HepG2 (cell line): ENCODE results near the gene APBB2. TPM values are rescaled to one million over a fixed set of nuclear protein-coding genes. Genes with fewer than 3 reads are reported as not detected.

Source experiments
- ATAC-seq: fragments of 200-7000 bp; cut with Tn5 transposase; 3 replicates; pipeline ENCODE4 v1.9.1; 2020; ENCODE audit warnings: mild to moderate bottlenecking, moderate library complexity
- BruUV-seq: library from RNA; stranded (reverse); fragments of 400-500 nt; replicated peaks from 2 replicates; lab custom pipeline; 2021; lab: Mats Ljungman, UMichigan
- CTCF ChIA-PET: fragments of 300-600 bp; formaldehyde crosslinking; extraction: SDS; loops from one replicate; lab custom pipeline; 2021; ENCODE audit warnings: low total read pairs, inconsistent platforms, low intra/inter-chr PET ratio; lab: Yijun Ruan, JAX
- POLR2A ChIA-PET: fragments of 350-600 bp; sonication (Branson Sonifier 250); formaldehyde crosslinking; loops from one replicate; lab custom pipeline; 2020; ENCODE audit warnings: antibody characterized with exemption, inconsistent platforms; lab: Yijun Ruan, JAX
- DNase-seq: peaks from one replicate; pipeline ENCODE4 v3.0.0-alpha.2; 2015; ENCODE audit warnings: low spot score
- FAIRE-seq: peaks from 3 replicates; lab custom pipeline; 2011; peaks lifted over from hg19 to GRCh38; lab: Jason Lieb, UNC
- H2AFZ ChIP-seq: one replicate; pipeline ENCODE4 v1.6.1; 2011; ENCODE audit warnings: low read length, inconsistent platforms
- H3K27ac ChIP-seq: fragments of 300-600 bp; 3 replicates; pipeline ENCODE4 v1.8.0; 2011; ENCODE audit warnings: mixed run types, mild to moderate bottlenecking, mixed read lengths, low read length, inconsistent platforms; ENCODE audit not compliant: insufficient read depth; ENCODE audit errors: extremely low read length
- H3K27me3 ChIP-seq, 2 experiments: fragments of 200-600 bp in 1 of 2; 2 replicates in 1 of 2; 3 replicates in 1 of 2; pipeline versions ENCODE4 v1.6.0 to v1.8.0; 2011; ENCODE audit warnings: low read length in 2 of 2, mild to moderate bottlenecking in 2 of 2, moderate library complexity in 2 of 2, inconsistent platforms in 1 of 2; ENCODE audit not compliant: insufficient read depth in 2 of 2, control insufficient read depth in 1 of 2
- H3K36me3 ChIP-seq, 2 experiments: fragments of 200-600 bp in 1 of 2; replicated peaks in 1 of 2; 2 replicates in 1 of 2; 3 replicates in 1 of 2; pipeline versions ENCODE4 v1.5.1 to v1.8.0; 2011; ENCODE audit warnings: low read length in 2 of 2, inconsistent platforms in 1 of 2; ENCODE audit not compliant: insufficient read depth in 2 of 2, control insufficient read depth in 1 of 2
- H3K4me1 ChIP-seq: 2 replicates; pipeline ENCODE4 v1.5.1; 2012; ENCODE audit warnings: low read length, inconsistent platforms; ENCODE audit not compliant: insufficient read depth
- H3K4me2 ChIP-seq: 2 replicates; pipeline ENCODE4 v1.6.0; 2011; ENCODE audit warnings: low read depth, low read length, inconsistent platforms
- H3K4me3 ChIP-seq, 3 experiments: fragments of 200-600 bp in 1 of 3; sonication (generic), shearing (Covaris generic) in 1 of 3; replicated peaks in 1 of 3; 2 replicates each; pipeline ENCODE4 v1.5.1; 2011 to 2016; ENCODE audit warnings: low read length in 3 of 3, inconsistent platforms in 2 of 3, low read depth in 2 of 3, mild to moderate bottlenecking in 2 of 3, control low read depth in 1 of 3, mixed read lengths in 1 of 3; ENCODE audit not compliant: insufficient read depth in 1 of 3
- H3K79me2 ChIP-seq: one replicate; pipeline ENCODE4 v1.6.1; 2011; ENCODE audit warnings: low read length, inconsistent platforms; ENCODE audit not compliant: insufficient read depth
- H3K9ac ChIP-seq: 2 replicates; pipeline ENCODE4 v1.6.0; 2011; ENCODE audit warnings: mild to moderate bottlenecking, low read depth, low read length, inconsistent platforms; ENCODE audit not compliant: insufficient read depth
- H3K9me3 ChIP-seq: 2 replicates; pipeline ENCODE4 v1.5.1; 2012; ENCODE audit warnings: mild to moderate bottlenecking, low read length
- H4K20me1 ChIP-seq: 2 replicates; pipeline ENCODE4 v1.6.0; 2011; ENCODE audit warnings: inconsistent platforms, mild to moderate bottlenecking, low read length, moderate library complexity; ENCODE audit not compliant: insufficient read depth
- GATAD2A ChIP-seq: IDR thresholded peaks from 2 replicates; pipeline ENCODE4 v1.6.1; 2016
- GLI4 ChIP-seq: sonication (generic); formaldehyde crosslinking; IDR thresholded peaks from 2 replicates; pipeline ENCODE4 v1.5.1; 2020; ENCODE audit warnings: missing genetic modification reagents, mild to moderate bottlenecking, moderate library complexity, borderline replicate concordance
- PRDM15 ChIP-seq: sonication (generic); formaldehyde crosslinking; IDR thresholded peaks from 2 replicates; pipeline ENCODE4 v1.4.0; 2020; ENCODE audit warnings: missing genetic modification reagents
- SRSF4 ChIP-seq: fragments of 200-400 bp; formaldehyde crosslinking; IDR thresholded peaks from one replicate; pipeline ENCODE4 v1.6.1; 2018; ENCODE audit warnings: mild to moderate bottlenecking, low read depth, low read length, moderate library complexity; ENCODE audit not compliant: poor library complexity, severe bottlenecking
- THAP11 ChIP-seq: IDR thresholded peaks from 2 replicates; pipeline ENCODE4 v1.6.1; 2016; ENCODE audit warnings: missing biosample characterization, missing genetic modification reagents
- YEATS2 ChIP-seq: sonication (generic); formaldehyde crosslinking; IDR thresholded peaks from 2 replicates; pipeline ENCODE4 v1.4.0; 2020; ENCODE audit warnings: missing genetic modification reagents, borderline replicate concordance
- ZNF503 ChIP-seq: sonication (generic); formaldehyde crosslinking; IDR thresholded peaks from 2 replicates; pipeline ENCODE4 v1.4.0; 2020; ENCODE audit warnings: missing genetic modification reagents
- ZNF629 ChIP-seq: sonication (generic); formaldehyde crosslinking; conservative IDR thresholded peaks from 2 replicates; pipeline ENCODE4 v1.5.0; 2020; ENCODE audit warnings: missing genetic modification reagents
- ZNF724P ChIP-seq: sonication (generic); formaldehyde crosslinking; IDR thresholded peaks from 2 replicates; pipeline ENCODE4 v1.8.0; 2022; ENCODE audit warnings: missing genetic modification reagents, borderline replicate concordance
- WGBS: methylation state at CpG from one replicate; pipeline ENCODE4 v1.1.6; 2017; ENCODE audit warnings: low lambda C conversion rate; 5-methylcytosine and 5-hydroxymethylcytosine counted together
- in situ Hi-C: cut with HindIII; loops from 2 replicates; pipeline ENCODE4 v1.10.0; 2017; ENCODE audit warnings: low pct_unique_long_range_greater_than_20kb; ENCODE audit not compliant: extremely low pct_ligation_motif_present
- intact Hi-C: fragments of 100-400 bp; cut with micrococcal nuclease; formaldehyde crosslinking; loops from one replicate; pipeline ENCODE4 v1.10.0; 2022; ENCODE audit not compliant: unreplicated experiment
- polyA plus RNA-seq, 8 experiments: library from polyadenylated mRNA; depleted of rRNA in 3 of 8; stranded (reverse) in 7 of 8; unstranded in 1 of 8; fragments of >200 nt; fragmentation: Illumina TruSeq in 4 of 8; extraction: Trizol in 4 of 8; gene quantifications; 2 replicates each; pipeline versions ENCODE4 v1.2.1 to v1.2.3, GENCODE V29; 2011 to 2016; ENCODE audit warnings: low read depth in 4 of 8, missing spikeins in 1 of 8, mixed read lengths in 1 of 8; ENCODE audit not compliant: insufficient read depth in 1 of 8
- total RNA-seq, 5 experiments: library from RNA; depleted of rRNA; stranded (reverse); fragments of >200 nt; fragmentation: Illumina TruSeq; extraction: Trizol; gene quantifications; 2 replicates each; pipeline ENCODE4 v1.2.3, GENCODE V29; 2016; ENCODE audit warnings: low read depth in 1 of 5
- TF ChIP-seq, protein P1 (sequence below): sonication (generic); formaldehyde crosslinking; IDR thresholded peaks from 2 replicates; pipeline ENCODE4 v1.8.0; 2022; ENCODE audit warnings: mild to moderate bottlenecking, missing genetic modification reagents; ENCODE audit not compliant: insufficient replicate concordance
- TF ChIP-seq, protein P2 (sequence below): sonication (generic); formaldehyde crosslinking; IDR thresholded peaks from 2 replicates; pipeline ENCODE4 v1.5.1; 2020; ENCODE audit warnings: mild to moderate bottlenecking, missing genetic modification reagents, moderate library complexity
- TF ChIP-seq, protein P3 (sequence below): sonication (generic); formaldehyde crosslinking; IDR thresholded peaks from 2 replicates; pipeline ENCODE4 v1.5.0; 2020; ENCODE audit warnings: mild to moderate bottlenecking, missing genetic modification reagents

Gene APBB2
- total and polyA plus RNA-seq, 2 of the 13 experiments (the other 11 are each of a cell fraction or from before 2014, with no cell fraction given) = 11.7 to 17.0 TPM

- 83% methylated on average over 7 of the region's 12 CpGs for WGBS
- intact Hi-C loops (loop anchor here (1.0 kb wide), 1 partner anchor 17 kb away; no protein-coding TSS in a partner anchor), in situ Hi-C loops (no loop called here)
- Histone ChIP-seq H2AFZ (no peak overlapping the region), H3K27ac (no peak overlapping the region), H3K9me3 (no peaks in the 10 kb centered on the region), H3K4me3 (no peak overlapping the region), H3K79me2 (no peaks in the 10 kb centered on the region), H3K27me3 (no peaks in the 10 kb centered on the region), H3K36me3 (no peaks in the 10 kb centered on the region; a peak in 1 of 5 replicates), H3K9ac (no peak overlapping the region), H3K4me2 (no peak overlapping the region), H3K4me1 (no peaks in the 10 kb centered on the region), H4K20me1 (no peaks in the 10 kb centered on the region)
- DNase-seq (peak; percentile 59), FAIRE-seq (peak; percentile 80), ATAC-seq (peak; percentile 98)
- ChIA-PET POLR2A (no interaction called here), CTCF (interaction anchor here (1.1 kb wide), 1 partner anchor 15 kb away, joined by 3 read pairs; no protein-coding TSS in a partner anchor)
- BruUV-seq = no TSS peak
- no peak for TF ChIP-seq THAP11 (CRISPR knock-in tag)
- no peak for TF ChIP-seq GLI4 (CRISPR knock-in tag)
- no peak for TF ChIP-seq ZNF629 (CRISPR knock-in tag)
- TF ChIP-seq, protein P1, sequence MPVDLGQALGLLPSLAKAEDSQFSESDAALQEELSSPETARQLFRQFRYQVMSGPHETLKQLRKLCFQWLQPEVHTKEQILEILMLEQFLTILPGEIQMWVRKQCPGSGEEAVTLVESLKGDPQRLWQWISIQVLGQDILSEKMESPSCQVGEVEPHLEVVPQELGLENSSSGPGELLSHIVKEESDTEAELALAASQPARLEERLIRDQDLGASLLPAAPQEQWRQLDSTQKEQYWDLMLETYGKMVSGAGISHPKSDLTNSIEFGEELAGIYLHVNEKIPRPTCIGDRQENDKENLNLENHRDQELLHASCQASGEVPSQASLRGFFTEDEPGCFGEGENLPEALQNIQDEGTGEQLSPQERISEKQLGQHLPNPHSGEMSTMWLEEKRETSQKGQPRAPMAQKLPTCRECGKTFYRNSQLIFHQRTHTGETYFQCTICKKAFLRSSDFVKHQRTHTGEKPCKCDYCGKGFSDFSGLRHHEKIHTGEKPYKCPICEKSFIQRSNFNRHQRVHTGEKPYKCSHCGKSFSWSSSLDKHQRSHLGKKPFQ = no peak
- TF ChIP-seq GATAD2A (CRISPR knock-in tag) = no peak
- TF ChIP-seq, protein P2, sequence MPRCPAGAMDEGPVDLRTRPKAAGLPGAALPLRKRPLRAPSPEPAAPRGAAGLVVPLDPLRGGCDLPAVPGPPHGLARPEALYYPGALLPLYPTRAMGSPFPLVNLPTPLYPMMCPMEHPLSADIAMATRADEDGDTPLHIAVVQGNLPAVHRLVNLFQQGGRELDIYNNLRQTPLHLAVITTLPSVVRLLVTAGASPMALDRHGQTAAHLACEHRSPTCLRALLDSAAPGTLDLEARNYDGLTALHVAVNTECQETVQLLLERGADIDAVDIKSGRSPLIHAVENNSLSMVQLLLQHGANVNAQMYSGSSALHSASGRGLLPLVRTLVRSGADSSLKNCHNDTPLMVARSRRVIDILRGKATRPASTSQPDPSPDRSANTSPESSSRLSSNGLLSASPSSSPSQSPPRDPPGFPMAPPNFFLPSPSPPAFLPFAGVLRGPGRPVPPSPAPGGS (CRISPR knock-in tag) = no peak
- no peak for TF ChIP-seq YEATS2 (CRISPR knock-in tag)
- no peak for TF ChIP-seq ZNF503 (CRISPR knock-in tag)
- TF ChIP-seq SRSF4 = no peak
- no peak for TF ChIP-seq ZNF724P (CRISPR knock-in tag)
- TF ChIP-seq, protein P3, sequence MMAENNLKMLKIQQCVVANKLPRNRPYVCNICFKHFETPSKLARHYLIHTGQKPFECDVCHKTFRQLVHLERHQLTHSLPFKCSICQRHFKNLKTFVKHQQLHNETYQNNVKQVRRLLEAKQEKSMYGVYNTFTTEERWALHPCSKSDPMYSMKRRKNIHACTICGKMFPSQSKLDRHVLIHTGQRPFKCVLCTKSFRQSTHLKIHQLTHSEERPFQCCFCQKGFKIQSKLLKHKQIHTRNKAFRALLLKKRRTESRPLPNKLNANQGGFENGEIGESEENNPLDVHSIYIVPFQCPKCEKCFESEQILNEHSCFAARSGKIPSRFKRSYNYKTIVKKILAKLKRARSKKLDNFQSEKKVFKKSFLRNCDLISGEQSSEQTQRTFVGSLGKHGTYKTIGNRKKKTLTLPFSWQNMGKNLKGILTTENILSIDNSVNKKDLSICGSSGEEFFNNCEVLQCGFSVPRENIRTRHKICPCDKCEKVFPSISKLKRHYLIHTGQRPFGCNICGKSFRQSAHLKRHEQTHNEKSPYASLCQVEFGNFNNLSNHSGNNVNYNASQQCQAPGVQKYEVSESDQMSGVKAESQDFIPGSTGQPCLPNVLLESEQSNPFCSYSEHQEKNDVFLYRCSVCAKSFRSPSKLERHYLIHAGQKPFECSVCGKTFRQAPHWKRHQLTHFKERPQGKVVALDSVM = peak; percentile 94
- no peak for TF ChIP-seq PRDM15 (CRISPR knock-in tag)
Observed at GRCh38 chr4:40908702-40909362, 305.5 kb downstream of the APBB2 start.
